SK-N-SH (cell line): Measurements from ENCODE around the gene FLYWCH1. TPM values are rescaled to one million over a fixed set of nuclear protein-coding genes. Genes with fewer than 3 reads are reported as not detected.

ENCODE experiments used
- CTCF ChIA-PET: fragments of 300-600, 350-600 bp; formaldehyde crosslinking; extraction: SDS; loops from one replicate; lab custom pipeline; 2021; lab: Yijun Ruan, JAX
- POLR2A ChIA-PET: fragments of 350-600 bp; sonication (Branson Sonifier 250); formaldehyde crosslinking; extraction: SDS; loops from one replicate; lab custom pipeline; 2020; ENCODE audit warnings: antibody characterized with exemption, inconsistent platforms; lab: Yijun Ruan, JAX
- DNase-seq: peaks from one replicate; pipeline ENCODE4 v3.0.0; 2012
- H2AFZ ChIP-seq: fragments of 200-600 bp; sonication (generic); 2 replicates; pipeline ENCODE4 v1.8.1; 2016; ENCODE audit warnings: antibody characterized with exemption, mild to moderate bottlenecking, low read depth
- H3F3A ChIP-seq: fragments of 200-600 bp; sonication (generic); replicated peaks from 2 replicates; pipeline ENCODE3; 2016; ENCODE audit warnings: antibody characterized with exemption, mild to moderate bottlenecking; ENCODE audit not compliant: insufficient read depth
- H3K27ac ChIP-seq, 2 experiments: fragments of 200-500 bp in 1 of 2; fragments of 200-600 bp in 1 of 2; sonication (Bioruptor generic) in 1 of 2; sonication (generic), shearing (Covaris generic) in 1 of 2; 2 replicates each; pipeline versions ENCODE4 v1.5.1 to v1.6.1; 2014 to 2016; ENCODE audit warnings: low read depth in 2 of 2, inconsistent platforms in 1 of 2, low read length in 1 of 2, mild to moderate bottlenecking in 1 of 2, mixed read lengths in 1 of 2
- H3K27me3 ChIP-seq: fragments of 200-600 bp; sonication (generic), shearing (Covaris generic); 2 replicates; pipeline ENCODE4 v1.6.1; 2016; ENCODE audit warnings: mixed run types; ENCODE audit not compliant: insufficient read depth
- H3K36me3 ChIP-seq, 2 experiments: fragments of 200-500 bp in 1 of 2; fragments of 200-600 bp in 1 of 2; sonication (Bioruptor generic) in 1 of 2; sonication (generic) in 1 of 2; replicated peaks in 1 of 2; 2 replicates each; pipeline versions ENCODE3 to v1.5.1; 2014 to 2016; ENCODE audit warnings: low read length in 1 of 2, mild to moderate bottlenecking in 1 of 2; ENCODE audit not compliant: insufficient read depth in 2 of 2, control insufficient read depth in 1 of 2
- H3K4me1 ChIP-seq, 2 experiments: fragments of 200-500 bp in 1 of 2; fragments of 200-600 bp in 1 of 2; sonication (Bioruptor generic) in 1 of 2; sonication (generic), shearing (Covaris generic) in 1 of 2; 2 replicates each; pipeline versions ENCODE4 v1.5.1 to v1.6.1; 2014 to 2016; ENCODE audit warnings: low read depth in 1 of 2, low read length in 1 of 2, mixed run types in 1 of 2; ENCODE audit not compliant: insufficient read depth in 2 of 2, control insufficient read depth in 1 of 2
- H3K4me2 ChIP-seq: fragments of 200-600 bp; sonication (generic), shearing (Covaris generic); 2 replicates; pipeline ENCODE4 v1.6.1; 2017; ENCODE audit warnings: mixed run types
- H3K4me3 ChIP-seq, 2 experiments: fragments of 200-500 bp in 1 of 2; fragments of 200-600 bp in 1 of 2; sonication (Bioruptor generic) in 1 of 2; sonication (generic), shearing (Covaris generic) in 1 of 2; 2 replicates each; pipeline versions ENCODE4 v1.5.1 to v1.8.1; 2014 to 2016; ENCODE audit warnings: low read depth in 2 of 2, inconsistent platforms in 1 of 2, low read length in 1 of 2, mild to moderate bottlenecking in 1 of 2, mixed read lengths in 1 of 2, moderate library complexity in 1 of 2
- H3K79me2 ChIP-seq: fragments of 200-600 bp; sonication (generic); 2 replicates; pipeline ENCODE4 v1.8.1; 2017; ENCODE audit warnings: mild to moderate bottlenecking; ENCODE audit not compliant: insufficient read depth
- H3K9ac ChIP-seq: fragments of 200-600 bp; sonication (generic); 2 replicates; pipeline ENCODE4 v1.6.1; 2017; ENCODE audit warnings: mixed run types
- H3K9me2 ChIP-seq: fragments of 200-600 bp; sonication (generic); 2 replicates; pipeline ENCODE4 v1.6.1; 2017; ENCODE audit warnings: mixed run types
- H3K9me3 ChIP-seq: fragments of 200-600 bp; sonication (generic); 2 replicates; pipeline ENCODE4 v1.6.1; 2017; ENCODE audit warnings: mixed run types, mild to moderate bottlenecking, moderate library complexity
- H4K20me1 ChIP-seq: fragments of 200-600 bp; sonication (generic); 2 replicates; pipeline ENCODE4 v1.6.1; 2017; ENCODE audit warnings: mild to moderate bottlenecking, mixed run types; ENCODE audit not compliant: insufficient read depth
- CHD2 ChIP-seq: fragments of 150-350 bp; IDR thresholded peaks from 2 replicates; pipeline ENCODE4 v1.6.1; 2018; ENCODE audit warnings: low read length; ENCODE audit not compliant: partially characterized antibody
- ELF1 ChIP-seq: IDR thresholded peaks from 2 replicates; pipeline ENCODE4 v1.4.0; 2012
- EZH2phosphoT487 ChIP-seq: fragments of 200-600 bp; sonication (generic); IDR thresholded peaks from 2 replicates; pipeline ENCODE4 v1.6.1; 2017; ENCODE audit warnings: low read depth, mixed run types, mild to moderate bottlenecking, antibody characterized with exemption, moderate library complexity, borderline replicate concordance
- FOXJ3 ChIP-seq: sonication (generic); formaldehyde crosslinking; IDR thresholded peaks from 2 replicates; pipeline ENCODE4 v1.5.1; 2020; ENCODE audit warnings: mild to moderate bottlenecking, missing genetic modification reagents
- FOXM1 ChIP-seq: IDR thresholded peaks from 2 replicates; pipeline ENCODE4 v1.4.0; 2012; ENCODE audit warnings: low read depth, mild to moderate bottlenecking
- MEF2A ChIP-seq: IDR thresholded peaks from 2 replicates; pipeline ENCODE4 v1.4.0; 2012; ENCODE audit warnings: low read depth, borderline replicate concordance
- NRF1 ChIP-seq: IDR thresholded peaks from 2 replicates; pipeline ENCODE4 v1.6.1; 2012; ENCODE audit warnings: low read depth, mild to moderate bottlenecking, low read length
- RAD21 ChIP-seq: IDR thresholded peaks from 2 replicates; pipeline ENCODE4 v1.6.1; 2012; ENCODE audit warnings: mild to moderate bottlenecking, low read length
- RCOR1 ChIP-seq: fragments of 150-350 bp; IDR thresholded peaks from 2 replicates; pipeline ENCODE4 v1.6.1; 2017; ENCODE audit warnings: antibody characterized with exemption, low read length
- RXRA ChIP-seq: IDR thresholded peaks from 2 replicates; pipeline ENCODE4 v1.4.0; 2012; ENCODE audit warnings: low read depth, mild to moderate bottlenecking, borderline replicate concordance
- SMC3 ChIP-seq: IDR thresholded peaks from 2 replicates; pipeline ENCODE4 v1.6.1; 2012; ENCODE audit warnings: low read depth, low read length, improper control_type of control experiment
- TCF12 ChIP-seq: IDR thresholded peaks from 2 replicates; pipeline ENCODE4 v1.4.0; 2012
- TEAD4 ChIP-seq: IDR thresholded peaks from 2 replicates; pipeline ENCODE4 v1.4.0; 2012; ENCODE audit warnings: mild to moderate bottlenecking, borderline replicate concordance; ENCODE audit not compliant: insufficient read depth
- USF1 ChIP-seq: IDR thresholded peaks from 2 replicates; pipeline ENCODE4 v1.4.0; 2012; ENCODE audit warnings: low read depth, borderline replicate concordance
- WGBS: methylation state at CpG from one replicate; pipeline ENCODE4 v1.1.6; 2017; ENCODE audit warnings: low lambda C conversion rate; 5-methylcytosine and 5-hydroxymethylcytosine counted together
- polyA plus RNA-seq, 3 experiments: library from polyadenylated mRNA; depleted of rRNA; stranded (reverse); fragments of >200 nt; gene quantifications; 2 replicates each; pipeline ENCODE4 v1.2.3, GENCODE V29; 2012
- TF ChIP-seq, protein P1 (sequence below): fragments of 150-350 bp; IDR thresholded peaks from 2 replicates; pipeline ENCODE4 v1.6.1; 2017; ENCODE audit warnings: antibody characterized with exemption, low read length, low read depth, borderline replicate concordance

FLYWCH1 gene
- polyA plus RNA-seq, 1 of the 3 experiments (the other 2 are of a cell fraction) = 30.1 TPM

GRCh38 chr16:2985462-2985861 lies 73.7 kb downstream of the FLYWCH1 start (continued):
- TF ChIP-seq TCF12 (no peak), MEF2A (no peak), RCOR1 (no peak), SMC3 (no peak), NRF1 (no peak)

- H3K9me2 ChIP-seq = no peaks in the 10 kb centered on the region
- CTCF ChIA-PET = interaction anchor here (0.7 to 2.1 kb wide), 9 partner anchors 9 to 67 kb away, joined by 3 to 9 read pairs (median 3); no protein-coding TSS in a partner anchor
- H3K4me3 ChIP-seq = no peak overlapping the region
- 89% methylated on average over 8 of the region's 15 CpGs for WGBS
- no peaks in the 10 kb centered on the region for H3K9me3 ChIP-seq
- H4K20me1 ChIP-seq = no peaks in the 10 kb centered on the region
- no peak overlapping the region for H2AFZ ChIP-seq
- H3K9ac ChIP-seq = no peak overlapping the region
- no peak overlapping the region for H3K4me2 ChIP-seq
- no peak overlapping the region for H3K27ac ChIP-seq
- POLR2A ChIA-PET = no interaction called here
- no peak for TF ChIP-seq EZH2phosphoT487
- TF ChIP-seq RXRA = no peak
- TF ChIP-seq, protein P1, sequence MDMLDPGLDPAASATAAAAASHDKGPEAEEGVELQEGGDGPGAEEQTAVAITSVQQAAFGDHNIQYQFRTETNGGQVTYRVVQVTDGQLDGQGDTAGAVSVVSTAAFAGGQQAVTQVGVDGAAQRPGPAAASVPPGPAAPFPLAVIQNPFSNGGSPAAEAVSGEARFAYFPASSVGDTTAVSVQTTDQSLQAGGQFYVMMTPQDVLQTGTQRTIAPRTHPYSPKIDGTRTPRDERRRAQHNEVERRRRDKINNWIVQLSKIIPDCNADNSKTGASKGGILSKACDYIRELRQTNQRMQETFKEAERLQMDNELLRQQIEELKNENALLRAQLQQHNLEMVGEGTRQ = no peak
- TF ChIP-seq FOXJ3 (CRISPR knock-in tag) = no peak
- no peak for TF ChIP-seq ELF1
- TF ChIP-seq FOXM1 = no peak
- TF ChIP-seq, all 33 proteins: peak for 0
- H3F3A ChIP-seq = peaks cover 10% of the 10 kb centered on the region
- H3K27me3 ChIP-seq = no peaks in the 10 kb centered on the region
- DNase-seq = no peak
- H3K79me2 ChIP-seq = no peaks in the 10 kb centered on the region
- no peaks in the 10 kb centered on the region for H3K36me3 ChIP-seq
- H3K4me1 ChIP-seq = peaks cover 2 to 14% of the 10 kb centered on the region in 2 experiments; a peak in 2 of 4 replicates
Measured at GRCh38 chr16:2985893-2986355, 74.2 kb downstream of the FLYWCH1 start.

- Histone ChIP-seq H4K20me1 (no peaks in the 10 kb centered on the region), H3K4me3 (no peak overlapping the region), H3K9ac (no peak overlapping the region), H3K4me1 (peaks cover 0 to 14% of the 10 kb centered on the region in 2 experiments; a peak in 1 of 4 replicates), H3F3A (peaks cover 10% of the 10 kb centered on the region), H3K4me2 (no peak overlapping the region), H2AFZ (no peak overlapping the region), H3K9me3 (no peaks in the 10 kb centered on the region), H3K27ac (no peak overlapping the region), H3K9me2 (no peaks in the 10 kb centered on the region), H3K79me2 (no peaks in the 10 kb centered on the region), H3K36me3 (no peaks in the 10 kb centered on the region), H3K27me3 (no peaks in the 10 kb centered on the region)
- ChIA-PET POLR2A (no interaction called here), CTCF (interaction anchor here (0.7 to 1.5 kb wide), 4 partner anchors 8 to 67 kb away, joined by 3 to 4 read pairs (median 3); no protein-coding TSS in a partner anchor)
- no peak for DNase-seq
- 72% methylated on average over 6 of the region's 17 CpGs for WGBS
- no peak for TF ChIP-seq RAD21
- TF ChIP-seq RCOR1 = no peak
- TF ChIP-seq TCF12 = no peak
- TF ChIP-seq CHD2 = no peak
- TF ChIP-seq TEAD4 = no peak
- TF ChIP-seq RXRA = no peak
- no peak for TF ChIP-seq USF1
Measured at GRCh38 chr16:2986623-2987188, 75.0 kb downstream of the FLYWCH1 start.
